Subcutaneous adipose tissue (tissue), 4 donors: Measurements from ENCODE around the gene CAPN15. TPM values are rescaled to one million over a fixed set of nuclear protein-coding genes. Genes with fewer than 3 reads are reported as not detected.

ENCODE experiments used
- CTCF ChIP-seq: fragments of 450-650 bp; IDR thresholded peaks from one replicate; pipeline ENCODE4 v1.5.1; 2016; ENCODE audit warnings: low read depth, mild to moderate bottlenecking, control low read depth, antibody characterized with exemption, moderate library complexity
- total RNA-seq, 4 donors: library from RNA; depleted of rRNA; stranded (reverse); fragments of >200 nt; gene quantifications; one replicate each; pipeline ENCODE4 v1.1.0, GENCODE V29; 2016

CAPN15 gene
- total RNA-seq, 4 donors from 2014 or later = 7.6 to 30.0 (median 13.3) TPM

GRCh38 chr16:519841-520687 is 7.4 kb upstream of the CAPN15 start:
- no peak for TF ChIP-seq CTCF

- no peak for TF ChIP-seq CTCF
Observed at GRCh38 chr16:520847-521246, 6.7 kb upstream of the CAPN15 start.

- no peak for TF ChIP-seq CTCF
Observed at GRCh38 chr16:521381-522210, 5.9 kb upstream of the CAPN15 start.

GRCh38 chr16:522320-523096 is 5.0 kb upstream of the CAPN15 start:
- no peak for TF ChIP-seq CTCF

- no peak for TF ChIP-seq CTCF
Observed at GRCh38 chr16:523097-523741, 4.3 kb upstream of the CAPN15 start.

GRCh38 chr16:524274-525040 is 3.1 kb upstream of the CAPN15 start:
- no peak for TF ChIP-seq CTCF
